ENCODE measurements around the gene UTP18.

- no peak for TF ChIP-seq CTCF (IDR thresholded peaks at IDR 0.05)
- TF ChIP-seq POLR2A (IDR thresholded peaks at IDR 0.05) = no peak
Observed at GRCh38 chr17:51217946-51218345, 42.4 kb upstream of the UTP18 start.

Data from esophagus squamous epithelium (tissue), 4 donors.